HG02798 (cell line): ENCODE results near the gene ADGRG1.

Experiments used
- ATAC-seq: cut with Tn5 transposase; IDR thresholded peaks from one replicate; pipeline ENCODE4 v1.9.1; 2021; ENCODE audit warnings: mild to moderate bottlenecking; ENCODE audit not compliant: unreplicated experiment, poor library complexity

The ADGRG1 gene

DNA sequence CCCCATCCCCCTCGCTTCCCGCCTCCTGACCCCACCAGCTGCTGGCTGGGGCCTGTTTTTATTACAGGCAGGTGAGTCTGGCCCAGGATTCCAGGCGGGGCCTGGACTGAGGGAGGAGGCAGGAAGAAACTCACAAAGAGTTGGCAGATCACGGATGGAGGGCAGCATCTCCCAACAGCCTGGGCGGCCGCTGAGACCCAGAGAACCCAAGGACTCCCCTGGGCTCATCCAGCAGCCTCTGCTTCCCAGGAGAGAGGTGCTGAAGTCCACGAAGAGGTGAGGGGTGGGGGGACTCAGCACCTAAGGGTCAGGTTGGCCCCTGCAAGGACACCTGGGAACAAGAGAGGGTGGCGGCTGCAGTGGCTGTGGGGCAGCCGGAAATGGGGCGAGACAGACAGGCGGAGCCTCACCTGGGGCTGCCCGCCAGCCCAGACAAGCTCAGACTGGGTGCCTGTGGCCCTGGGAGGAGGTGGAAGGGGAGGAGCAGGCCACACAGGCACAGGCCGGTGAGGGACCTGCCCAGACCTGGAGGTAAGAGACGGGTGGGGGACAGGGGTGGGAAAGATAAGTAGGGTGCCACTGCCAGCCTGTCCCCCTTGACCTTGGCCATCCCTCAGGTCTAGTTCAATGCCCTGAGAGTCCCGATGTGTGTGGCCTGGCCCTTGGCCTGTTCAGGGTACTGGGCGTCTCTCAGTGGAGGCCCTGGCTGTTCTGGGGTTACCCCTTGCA lies 8.7 kb upstream of the ADGRG1 start:
- ATAC-seq = no peak

- no peak for ATAC-seq
Measured at GRCh38 chr16:57620335-57621231, 7.8 kb upstream of the ADGRG1 start.

- no peak for ATAC-seq
Measured at GRCh38 chr16:57621521-57622271, 6.7 kb upstream of the ADGRG1 start.

- ATAC-seq = no peak
Measured at GRCh38 chr16:57622361-57623250, 5.8 kb upstream of the ADGRG1 start.

DNA sequence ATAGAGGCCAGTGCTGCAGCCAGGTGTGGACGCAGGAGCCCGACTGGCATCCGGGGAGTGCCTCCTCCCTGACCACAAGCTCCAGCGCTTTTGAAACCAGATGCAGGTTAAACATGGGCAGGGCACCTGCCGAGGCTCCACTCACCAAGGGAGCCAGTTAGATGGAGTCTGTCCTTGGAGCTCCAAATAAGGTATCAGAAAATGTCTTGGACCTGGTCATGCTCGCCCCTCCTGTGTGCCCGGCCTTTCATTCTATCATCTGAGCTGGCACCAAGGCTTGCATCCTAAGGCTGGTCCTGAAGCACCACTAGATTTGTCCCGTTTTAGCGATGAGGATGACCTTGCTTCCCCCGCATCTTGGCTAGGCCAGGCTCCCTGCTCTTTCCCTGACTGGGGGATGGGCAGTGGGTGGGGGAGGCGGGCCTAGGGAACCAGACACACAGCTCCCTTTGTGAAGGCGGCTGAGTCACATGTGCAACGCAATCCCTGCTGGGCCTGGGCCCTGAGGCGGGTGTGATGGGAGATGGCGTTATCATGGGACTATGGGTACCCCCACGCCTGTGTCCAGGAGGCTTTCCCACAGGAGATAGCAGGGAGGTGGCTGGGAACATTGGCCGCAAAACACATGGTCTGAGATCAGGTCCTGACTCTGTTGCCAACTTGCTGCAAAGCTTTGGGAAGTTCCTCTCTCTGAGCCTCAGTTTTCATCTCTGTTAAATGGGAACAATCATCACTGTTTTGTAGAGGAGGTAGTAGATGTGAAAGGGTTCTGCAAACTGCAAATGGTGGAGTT lies 5.0 kb upstream of the ADGRG1 start:
- no peak for ATAC-seq

GRCh38 chr16:57624044-57624688 lies 4.3 kb upstream of the ADGRG1 start:
- ATAC-seq = no peak

GRCh38 chr16:57624806-57625500 lies 3.5 kb upstream of the ADGRG1 start:
- no peak for ATAC-seq

DNA sequence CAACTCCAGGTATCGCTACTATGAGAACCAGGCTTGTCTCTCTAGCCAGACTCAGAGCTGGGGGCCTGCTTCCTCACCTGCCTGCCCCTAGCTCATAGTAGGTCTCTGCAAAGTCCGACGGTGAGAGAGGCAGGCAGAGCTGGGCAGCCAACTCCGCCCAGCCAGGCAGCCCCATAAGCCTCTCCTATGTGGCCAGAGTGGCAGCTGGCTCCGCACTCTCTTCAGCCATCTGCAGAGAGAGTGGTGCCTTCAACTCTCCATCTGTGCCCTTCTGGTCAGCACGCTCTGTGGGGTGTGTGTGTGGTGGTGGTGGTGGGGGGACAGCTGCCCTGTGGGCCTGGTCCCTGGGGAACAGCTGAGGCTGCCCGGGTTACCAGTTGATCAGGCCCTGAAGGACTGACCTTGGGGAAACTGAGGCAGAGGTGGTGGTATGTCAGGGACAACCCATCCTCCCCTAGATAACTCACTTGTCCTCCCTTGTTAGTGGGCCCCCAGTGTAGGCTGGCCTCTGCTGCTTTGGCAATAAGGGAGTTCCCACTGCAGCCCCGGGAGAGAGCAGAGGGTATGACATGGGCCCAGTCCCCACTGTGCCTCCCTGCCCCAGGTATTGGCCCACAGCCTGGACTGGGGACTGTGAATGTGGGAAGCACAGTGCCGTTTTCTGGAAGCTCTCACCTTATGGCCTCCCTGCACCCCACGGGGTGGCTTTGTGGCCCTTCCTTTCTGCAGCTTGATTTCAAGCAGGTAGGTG lies 1.8 kb upstream of the ADGRG1 start:
- ATAC-seq = no peak

DNA sequence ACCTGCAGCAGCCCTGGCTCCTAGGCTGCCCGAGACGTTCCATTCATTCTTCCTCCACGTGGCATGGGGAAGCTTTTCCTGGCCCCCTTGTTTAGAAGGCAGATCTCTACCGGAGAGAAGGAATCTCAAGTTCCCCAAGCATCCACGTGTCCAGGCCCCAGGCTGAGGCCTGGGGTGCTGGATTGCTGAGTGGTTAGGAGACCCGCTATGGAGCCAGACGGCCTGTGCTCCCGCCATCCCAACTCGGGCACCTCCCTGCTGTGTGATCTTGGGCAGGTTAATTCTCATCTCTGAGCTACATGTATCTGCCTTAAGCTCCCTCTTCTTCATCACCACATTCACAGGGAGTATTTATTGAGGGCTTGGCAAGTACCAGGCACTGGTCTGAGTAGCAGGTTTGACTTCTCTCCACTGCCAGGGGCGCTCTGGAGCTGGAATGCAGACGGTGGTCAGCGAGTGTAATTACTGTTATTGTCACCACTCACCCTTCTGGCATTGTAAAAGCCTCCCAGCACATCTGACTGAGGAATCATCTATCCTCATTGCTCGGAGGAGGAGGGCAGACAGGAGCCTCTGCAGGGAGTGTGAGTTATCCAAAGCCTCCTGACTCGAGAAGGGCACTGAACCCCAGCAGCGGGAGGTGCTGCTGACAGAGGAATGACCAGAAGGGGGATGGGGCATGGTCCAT lies 1.1 kb upstream of the ADGRG1 start:
- ATAC-seq = no peak

DNA sequence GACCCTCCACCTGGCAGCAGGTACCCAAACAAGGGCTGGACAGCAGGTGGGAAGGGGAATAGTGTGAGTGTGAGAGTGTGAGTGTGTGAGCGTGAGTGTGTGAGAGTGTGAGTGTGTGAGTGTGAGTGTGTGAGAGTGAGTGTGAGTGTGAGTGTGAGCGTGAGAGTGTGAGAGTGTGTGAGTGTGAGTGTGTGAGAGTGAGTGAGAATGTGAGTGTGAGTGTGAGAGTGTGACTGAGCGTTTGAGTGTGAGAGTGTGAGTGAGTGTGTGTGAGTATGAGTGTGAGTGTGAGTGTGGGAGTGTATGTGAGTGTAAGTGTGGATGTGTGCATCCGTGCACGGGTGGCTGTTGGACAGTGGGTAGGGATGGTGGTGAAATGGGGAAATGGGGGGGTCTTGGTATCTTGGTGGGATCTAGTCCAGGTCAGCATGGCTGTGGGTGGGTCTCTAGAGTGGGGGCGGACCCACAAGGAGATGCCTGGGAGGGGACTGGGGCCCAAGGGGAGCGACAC lies 408 bp downstream of the ADGRG1 start:
- ATAC-seq = no peak

DNA sequence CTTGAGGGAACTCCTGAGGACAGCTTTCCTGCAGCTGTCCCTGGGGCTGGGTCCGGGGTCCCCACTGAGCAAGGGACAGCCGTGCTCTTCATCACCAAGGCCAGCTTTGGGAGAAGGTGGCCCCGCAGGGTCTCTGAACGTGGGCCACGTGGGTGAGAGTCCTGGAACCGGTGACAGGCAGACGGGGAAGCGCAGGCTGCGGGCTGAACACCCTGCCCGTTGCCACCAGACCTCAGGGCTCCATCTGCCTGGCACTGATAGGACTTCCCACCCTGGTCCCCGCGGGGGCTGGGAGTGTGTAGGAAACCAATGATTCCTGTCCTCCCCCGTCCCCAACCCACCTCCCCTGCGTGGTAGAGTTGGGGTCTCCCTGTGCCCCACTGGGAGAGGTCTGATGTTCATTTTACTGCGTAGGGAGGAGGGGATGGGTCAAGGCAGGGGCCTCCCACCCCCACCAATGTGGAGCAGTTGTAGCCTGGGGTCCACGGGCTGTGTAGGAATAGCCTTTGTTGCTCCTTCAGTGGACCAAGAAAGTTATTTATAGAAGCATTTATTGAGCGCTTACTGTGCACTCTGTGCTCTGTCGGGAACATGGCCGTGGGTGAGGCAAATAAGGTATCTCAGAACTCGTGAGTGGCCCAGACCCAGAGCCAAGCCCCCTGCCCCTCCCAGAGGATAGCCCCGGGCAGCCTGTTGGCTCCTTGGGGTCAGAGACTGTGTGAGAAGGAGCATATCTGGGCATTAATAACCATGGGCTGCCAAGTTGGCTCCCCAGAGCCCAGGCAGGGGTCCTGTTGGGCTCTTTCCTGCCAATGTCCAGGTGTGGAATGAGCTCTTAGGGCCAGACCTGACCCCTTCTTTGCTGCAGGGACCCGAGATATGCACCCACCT lies 1.3 kb downstream of the ADGRG1 start:
- ATAC-seq = no peak

DNA sequence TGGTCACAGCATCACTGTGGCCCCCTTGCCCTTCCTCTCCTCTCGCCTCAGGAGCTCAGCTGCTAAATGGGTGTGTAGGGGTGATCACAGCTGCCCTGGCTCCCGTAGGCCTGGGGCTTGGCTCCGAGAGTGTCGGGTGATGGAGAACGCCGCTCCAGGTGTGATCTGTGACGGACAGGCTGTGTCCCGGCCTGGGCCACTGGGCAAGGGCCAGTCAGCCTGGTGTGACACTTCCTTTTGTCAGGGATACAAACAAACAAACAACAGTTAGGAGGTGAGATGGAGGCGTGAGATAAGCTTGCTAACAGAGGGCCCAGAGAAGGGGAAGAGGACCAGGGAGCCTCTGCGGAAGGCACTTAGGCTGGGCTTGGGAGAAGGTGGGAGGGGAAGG lies 2.0 kb downstream of the ADGRG1 start:
- no peak for ATAC-seq

GRCh38 chr16:57630931-57631845 lies 2.8 kb downstream of the ADGRG1 start:
- ATAC-seq = no peak

GRCh38 chr16:57632568-57632967 lies 4.1 kb downstream of the ADGRG1 start:
- no peak for ATAC-seq
